ENCODE results near the gene ATP9B. TPM values are rescaled to one million over a fixed set of nuclear protein-coding genes. Genes with fewer than 3 reads are reported as not detected.

Gene ATP9B
- polyA plus RNA-seq, 4 donors: 4.3 to 19.6 (median 12.2) TPM

DNA sequence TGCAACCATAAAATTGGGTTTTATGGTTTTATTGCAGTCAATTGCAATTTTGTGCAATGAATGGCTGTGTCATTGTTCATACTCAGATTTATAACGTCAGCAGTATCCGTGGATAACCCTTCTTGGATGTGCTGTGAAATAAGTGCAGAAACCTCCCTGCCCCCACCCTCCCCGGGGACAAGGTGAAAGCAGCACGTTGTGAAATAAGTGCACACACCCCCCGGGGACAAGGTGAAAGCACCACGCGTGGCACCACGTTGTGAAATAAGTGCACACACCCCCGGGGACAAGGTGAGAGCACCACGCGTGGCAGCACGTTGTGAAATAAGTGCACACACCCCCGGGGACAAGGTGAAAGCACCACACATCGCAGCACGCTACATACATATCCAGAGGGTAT lies 232.9 kb downstream of the ATP9B start:
- WGBS, 3 donors: 14 to 62% (median 35%) methylated on average over 15 of the region's 15 CpGs
- Histone ChIP-seq H3K27ac (ENCODE audit: low read depth in 1 of 3, low read length in 2 of 3) (no peak overlapping the region), H3K27me3 (ENCODE audit: control insufficient read depth in 3 of 3, insufficient read depth in 3 of 3, low read length in 3 of 3) (no peaks in the 10 kb centered on the region), H3K36me3 (ENCODE audit: control insufficient read depth in 3 of 3, insufficient read depth in 2 of 3, low read depth in 1 of 3, low read length in 3 of 3) (peaks cover 0 to 30% (median 2%) of the 10 kb centered on the region in 3 donors), H3K4me3 (ENCODE audit: low read depth in 1 of 3, low read length in 3 of 3) (no peak overlapping the region), H3K9me3 (ENCODE audit: control insufficient read depth in 2 of 2, insufficient read depth in 1 of 2, low read depth in 1 of 2, low read length in 1 of 2) (no peaks in the 10 kb centered on the region), H3K4me1 (ENCODE audit: control insufficient read depth in 3 of 3, insufficient read depth in 2 of 3, low read depth in 1 of 3, low read length in 2 of 3) (no peaks in the 10 kb centered on the region)
- DNase-seq: peak; percentile 75 to 79
- FAIRE-seq: no peak

- no peaks in the 10 kb centered on the region for H3K27me3 ChIP-seq (ENCODE audit: control insufficient read depth in 3 of 3, insufficient read depth in 3 of 3, low read length in 3 of 3)
- peaks cover 0 to 23% (median 2%) of the 10 kb centered on the region in 3 donors for H3K36me3 ChIP-seq (ENCODE audit: control insufficient read depth in 3 of 3, insufficient read depth in 2 of 3, low read depth in 1 of 3, low read length in 3 of 3)
- FAIRE-seq: no peak
- H3K27ac ChIP-seq (ENCODE audit: low read depth in 1 of 3, low read length in 2 of 3): no peak overlapping the region
- WGBS, 3 donors: 92 to 94% (median 93%) methylated on average over 9 of the region's 9 CpGs
- no peaks in the 10 kb centered on the region for H3K9me3 ChIP-seq (ENCODE audit: control insufficient read depth in 2 of 2, insufficient read depth in 1 of 2, low read depth in 1 of 2, low read length in 1 of 2)
- no peak overlapping the region for H3K4me3 ChIP-seq (ENCODE audit: low read depth in 1 of 3, low read length in 3 of 3)
- DNase-seq: no peak
- H3K4me1 ChIP-seq (ENCODE audit: control insufficient read depth in 3 of 3, insufficient read depth in 2 of 3, low read depth in 1 of 3, low read length in 2 of 3): no peaks in the 10 kb centered on the region
Observed at GRCh38 chr18:79305911-79306310, 236.7 kb downstream of the ATP9B start.

DNA sequence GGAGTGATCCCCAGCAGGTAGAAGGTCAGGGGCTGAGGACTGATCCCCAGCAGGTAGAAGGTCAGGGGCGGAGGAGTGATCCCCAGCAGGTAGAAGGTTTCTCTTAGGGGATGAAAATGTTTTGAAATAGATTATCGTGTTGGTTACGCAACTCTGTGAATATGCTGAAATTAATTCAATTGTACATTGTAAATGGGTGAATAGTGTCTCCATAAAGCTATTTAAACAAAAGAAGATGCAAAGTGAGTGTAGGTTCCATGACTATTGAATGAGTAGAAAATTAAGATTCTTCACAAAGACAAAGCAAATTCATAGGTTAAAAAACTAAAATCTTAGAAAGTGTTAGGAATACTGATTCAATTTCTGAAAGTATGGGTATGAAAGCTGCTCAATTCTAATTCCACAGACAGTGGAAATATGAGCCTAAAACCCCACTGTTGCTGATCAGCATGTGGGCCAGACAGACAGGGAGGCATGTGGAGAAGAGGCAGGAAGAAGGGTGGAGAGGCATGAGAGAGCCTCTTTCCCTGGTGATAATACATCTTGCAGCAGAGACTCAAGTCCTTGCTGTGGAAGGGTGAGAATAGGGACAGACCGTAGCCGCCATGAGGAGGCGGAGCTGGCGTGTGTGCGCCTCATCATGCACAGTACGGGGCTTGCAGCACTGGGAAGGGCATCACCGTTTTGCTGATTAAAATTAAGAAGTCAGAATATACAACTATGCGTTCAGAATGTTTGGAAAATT lies 240.6 kb downstream of the ATP9B start:
- DNase-seq: no peak
- Histone ChIP-seq H3K4me1 (ENCODE audit: control insufficient read depth in 3 of 3, insufficient read depth in 2 of 3, low read depth in 1 of 3, low read length in 2 of 3) (no peaks in the 10 kb centered on the region), H3K36me3 (ENCODE audit: control insufficient read depth in 3 of 3, insufficient read depth in 2 of 3, low read depth in 1 of 3, low read length in 3 of 3) (peaks cover 0 to 28% (median 4%) of the 10 kb centered on the region in 3 donors), H3K27me3 (ENCODE audit: control insufficient read depth in 3 of 3, insufficient read depth in 3 of 3, low read length in 3 of 3) (no peaks in the 10 kb centered on the region), H3K4me3 (ENCODE audit: low read depth in 1 of 3, low read length in 3 of 3) (no peak overlapping the region), H3K27ac (ENCODE audit: low read depth in 1 of 3, low read length in 2 of 3) (no peak overlapping the region), H3K9me3 (ENCODE audit: control insufficient read depth in 2 of 2, insufficient read depth in 1 of 2, low read depth in 1 of 2, low read length in 1 of 2) (no peaks in the 10 kb centered on the region)
- 73 to 88% (median 79%) methylated on average over 11 of the region's 11 CpGs for WGBS, 3 donors
- FAIRE-seq: no peak

- H3K4me1 ChIP-seq (ENCODE audit: control insufficient read depth in 3 of 3, insufficient read depth in 2 of 3, low read depth in 1 of 3, low read length in 2 of 3): no peaks in the 10 kb centered on the region
- H3K27ac ChIP-seq (ENCODE audit: low read depth in 1 of 3, low read length in 2 of 3): no peak overlapping the region
- peaks cover 0 to 6% of the 10 kb centered on the region in 2 donors for H3K9me3 ChIP-seq (ENCODE audit: control insufficient read depth in 2 of 2, insufficient read depth in 1 of 2, low read depth in 1 of 2, low read length in 1 of 2)
- DNase-seq (no peak), FAIRE-seq (no peak)
- WGBS, 3 donors: 91 to 97% (median 97%) methylated on average over 12 of the region's 12 CpGs
- peaks cover 0 to 18% (median 4%) of the 10 kb centered on the region in 3 donors for H3K36me3 ChIP-seq (ENCODE audit: control insufficient read depth in 3 of 3, insufficient read depth in 2 of 3, low read depth in 1 of 3, low read length in 3 of 3)
- H3K27me3 ChIP-seq (ENCODE audit: control insufficient read depth in 3 of 3, insufficient read depth in 3 of 3, low read length in 3 of 3): no peaks in the 10 kb centered on the region
- no peak overlapping the region for H3K4me3 ChIP-seq (ENCODE audit: low read depth in 1 of 3, low read length in 3 of 3)
Observed at GRCh38 chr18:79314838-79315388, 245.7 kb downstream of the ATP9B start.

DNA sequence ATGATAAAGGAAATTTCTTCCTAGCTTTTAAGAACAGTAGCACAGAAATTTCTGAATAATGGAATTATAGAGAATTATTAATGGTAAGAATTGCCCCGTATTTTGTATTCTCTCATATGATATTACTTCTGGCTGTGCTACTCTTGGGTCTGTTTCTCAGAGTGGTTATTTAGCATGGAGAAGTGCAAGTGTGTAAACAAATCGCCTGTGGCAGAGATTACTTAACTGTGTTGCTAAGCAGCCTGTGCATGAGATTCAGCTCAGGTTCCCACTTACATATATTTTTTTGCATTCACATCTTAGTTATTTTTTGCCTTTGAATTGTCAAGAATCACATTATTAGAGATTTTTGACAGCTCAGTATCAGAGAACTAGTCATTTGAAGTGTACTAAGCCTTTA lies 246.4 kb downstream of the ATP9B start:
- H3K4me1 ChIP-seq (ENCODE audit: control insufficient read depth in 3 of 3, insufficient read depth in 2 of 3, low read depth in 1 of 3, low read length in 2 of 3): no peaks in the 10 kb centered on the region
- FAIRE-seq (no peak), DNase-seq (no peak)
- 81 to 92% (median 86%) methylated on average over 2 of the region's 2 CpGs for WGBS, 3 donors
- peaks cover 0 to 21% (median 4%) of the 10 kb centered on the region in 3 donors for H3K36me3 ChIP-seq (ENCODE audit: control insufficient read depth in 3 of 3, insufficient read depth in 2 of 3, low read depth in 1 of 3, low read length in 3 of 3)
- H3K27ac ChIP-seq (ENCODE audit: low read depth in 1 of 3, low read length in 2 of 3): no peak overlapping the region
- no peaks in the 10 kb centered on the region for H3K27me3 ChIP-seq (ENCODE audit: control insufficient read depth in 3 of 3, insufficient read depth in 3 of 3, low read length in 3 of 3)
- H3K9me3 ChIP-seq (ENCODE audit: control insufficient read depth in 2 of 2, insufficient read depth in 1 of 2, low read depth in 1 of 2, low read length in 1 of 2): peaks cover 0 to 6% of the 10 kb centered on the region in 2 donors
- H3K4me3 ChIP-seq (ENCODE audit: low read depth in 1 of 3, low read length in 3 of 3): no peak overlapping the region

DNA sequence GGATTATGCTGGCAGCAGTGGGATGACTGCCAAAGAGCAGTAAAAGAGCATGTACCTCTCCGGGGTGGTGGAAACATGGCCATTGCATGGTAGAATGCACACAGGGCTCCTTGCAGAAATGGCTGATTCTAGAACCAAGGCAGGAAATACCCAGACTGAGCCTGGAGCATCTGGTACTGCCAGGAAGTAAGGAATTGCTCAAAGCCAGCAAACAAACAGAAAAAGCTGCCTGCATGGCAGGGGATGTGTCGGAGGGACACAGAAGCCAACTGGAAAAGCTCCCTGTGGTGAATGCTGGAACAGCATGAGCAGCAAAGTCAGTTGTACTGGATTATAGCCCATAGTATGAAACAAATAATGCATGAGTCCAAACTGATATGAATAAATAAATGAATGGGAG lies 248.5 kb downstream of the ATP9B start:
- Histone ChIP-seq H3K9me3 (ENCODE audit: control insufficient read depth in 2 of 2, insufficient read depth in 1 of 2, low read depth in 1 of 2, low read length in 1 of 2) (peaks cover 0 to 8% of the 10 kb centered on the region in 2 donors), H3K27me3 (ENCODE audit: control insufficient read depth in 3 of 3, insufficient read depth in 3 of 3, low read length in 3 of 3) (no peaks in the 10 kb centered on the region), H3K36me3 (ENCODE audit: control insufficient read depth in 3 of 3, insufficient read depth in 2 of 3, low read depth in 1 of 3, low read length in 3 of 3) (peaks cover 0 to 16% (median 2%) of the 10 kb centered on the region in 3 donors), H3K4me3 (ENCODE audit: low read depth in 1 of 3, low read length in 3 of 3) (no peak overlapping the region), H3K4me1 (ENCODE audit: control insufficient read depth in 3 of 3, insufficient read depth in 2 of 3, low read depth in 1 of 3, low read length in 2 of 3) (no peaks in the 10 kb centered on the region), H3K27ac (ENCODE audit: low read depth in 1 of 3, low read length in 2 of 3) (no peak overlapping the region)
- 72 to 90% (median 74%) methylated on average over 2 of the region's 2 CpGs for WGBS, 3 donors
- DNase-seq (no peak), FAIRE-seq (no peak)

GRCh38 chr18:79318142-79318673 lies 249.0 kb downstream of the ATP9B start:
- DNase-seq: peak in 1 of 2 donors; percentile 31
- FAIRE-seq: no peak

DNA sequence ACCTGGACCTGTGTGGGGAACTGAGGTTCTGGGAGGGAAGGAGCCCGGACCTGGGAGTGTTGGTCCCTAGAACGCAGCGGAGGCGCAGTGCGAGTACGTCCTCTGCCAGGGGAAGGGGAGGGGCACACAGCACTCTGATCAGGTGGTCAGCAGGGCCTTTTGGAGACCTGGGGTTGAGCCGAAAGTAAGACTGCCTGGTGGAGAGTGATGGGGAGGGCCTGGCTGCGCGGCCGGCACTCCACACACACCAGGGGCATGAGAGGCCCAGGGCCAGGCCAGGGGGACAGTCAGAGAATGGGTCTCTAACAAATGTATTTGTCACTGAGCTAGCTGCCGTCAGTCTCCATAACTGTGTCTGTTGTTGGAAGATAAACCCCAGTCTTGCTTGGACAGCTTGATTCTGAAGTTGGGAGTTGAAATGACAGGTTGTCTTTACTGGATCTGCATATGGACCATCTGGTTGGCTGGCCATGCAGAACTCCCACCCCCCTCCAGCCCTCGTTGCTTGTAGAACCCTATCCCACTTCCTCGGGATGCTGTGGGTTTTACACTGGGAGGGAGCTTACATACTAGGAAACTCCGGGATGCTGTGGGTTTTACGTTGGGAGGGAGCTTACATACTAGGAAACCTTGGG lies 251.1 kb downstream of the ATP9B start:
- Histone ChIP-seq H3K9me3 (ENCODE audit: control insufficient read depth in 2 of 2, insufficient read depth in 1 of 2, low read depth in 1 of 2, low read length in 1 of 2) (peaks cover 0 to 8% of the 10 kb centered on the region in 2 donors), H3K4me3 (ENCODE audit: low read depth in 1 of 3, low read length in 3 of 3) (no peak overlapping the region), H3K27ac (ENCODE audit: low read depth in 1 of 3, low read length in 2 of 3) (no peak overlapping the region), H3K36me3 (ENCODE audit: control insufficient read depth in 3 of 3, insufficient read depth in 2 of 3, low read depth in 1 of 3, low read length in 3 of 3) (peaks cover 0 to 19% (median 2%) of the 10 kb centered on the region in 3 donors), H3K27me3 (ENCODE audit: control insufficient read depth in 3 of 3, insufficient read depth in 3 of 3, low read length in 3 of 3) (no peaks in the 10 kb centered on the region), H3K4me1 (ENCODE audit: control insufficient read depth in 3 of 3, insufficient read depth in 2 of 3, low read depth in 1 of 3, low read length in 2 of 3) (no peaks in the 10 kb centered on the region)
- FAIRE-seq (no peak), DNase-seq (no peak)
- WGBS, 3 donors: 87 to 88% (median 87%) methylated on average over 14 to 15 of the region's 15 CpGs

More at GRCh38 chr18:79318142-79318673, 249.0 kb downstream of the ATP9B start:
- H3K36me3 ChIP-seq (ENCODE audit: control insufficient read depth in 3 of 3, insufficient read depth in 2 of 3, low read depth in 1 of 3, low read length in 3 of 3): peaks cover 0 to 16% (median 2%) of the 10 kb centered on the region in 3 donors
- no peak overlapping the region for H3K4me3 ChIP-seq (ENCODE audit: low read depth in 1 of 3, low read length in 3 of 3)
- no peak overlapping the region for H3K27ac ChIP-seq (ENCODE audit: low read depth in 1 of 3, low read length in 2 of 3)
- WGBS, 3 donors: 80 to 85% (median 84%) methylated on average over 9 of the region's 9 CpGs
- H3K9me3 ChIP-seq (ENCODE audit: control insufficient read depth in 2 of 2, insufficient read depth in 1 of 2, low read depth in 1 of 2, low read length in 1 of 2): peaks cover 0 to 8% of the 10 kb centered on the region in 2 donors
- H3K4me1 ChIP-seq (ENCODE audit: control insufficient read depth in 3 of 3, insufficient read depth in 2 of 3, low read depth in 1 of 3, low read length in 2 of 3): no peaks in the 10 kb centered on the region
- H3K27me3 ChIP-seq (ENCODE audit: control insufficient read depth in 3 of 3, insufficient read depth in 3 of 3, low read length in 3 of 3): no peaks in the 10 kb centered on the region

Measured in small intestine (tissue), 7 donors.